ENCODE results near the gene RRP36. TPM values are rescaled to one million over a fixed set of nuclear protein-coding genes. Genes with fewer than 3 reads are reported as not detected.

RRP36 gene
- total and polyA plus RNA-seq, 4 donors: 30.5 to 49.9 (median 37.7) TPM

DNA sequence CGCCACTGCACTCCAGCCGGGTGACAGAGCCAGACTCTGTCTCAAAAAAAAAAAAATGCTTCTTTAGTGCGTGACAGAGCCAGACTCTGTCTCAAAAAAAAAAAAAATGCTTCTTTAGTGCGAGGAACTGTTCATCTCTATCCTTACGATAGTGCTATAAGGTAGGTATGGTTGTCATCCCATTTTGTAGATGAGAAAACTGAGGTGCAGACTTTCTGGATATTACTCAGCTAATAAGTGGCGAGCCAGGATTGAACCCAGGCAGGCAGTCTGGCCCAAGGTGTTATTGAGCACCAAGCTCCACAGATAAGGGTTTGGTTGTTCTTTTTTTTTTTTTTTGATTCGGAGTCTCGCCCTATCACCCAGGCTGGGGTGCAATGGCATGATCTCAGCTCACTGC, 19.6 kb upstream of the RRP36 start:
- no peaks in the 10 kb centered on the region for H3K4me1 ChIP-seq (ENCODE audit: control insufficient read depth in 5 of 5, insufficient read depth in 5 of 5, low read length in 5 of 5)
- no peaks in the 10 kb centered on the region for H3K27me3 ChIP-seq (ENCODE audit: control insufficient read depth in 3 of 3, insufficient read depth in 3 of 3, low read length in 2 of 3)
- H3K4me3 ChIP-seq: no peak overlapping the region
- ATAC-seq (ENCODE audit: insufficient read depth, low FRiP score): no peak
- no peak for TF ChIP-seq CTCF (IDR thresholded peaks at IDR 0.05; ENCODE audit: control extremely low read depth, extremely low read depth)
- H3K9ac ChIP-seq (ENCODE audit: insufficient read depth in 1 of 2, low read length in 2 of 2): no peak overlapping the region
- H3K27ac ChIP-seq (ENCODE audit: low read depth in 1 of 2, low read length in 1 of 2): no peak overlapping the region
- WGBS, 2 donors: 92 to 97% methylated on average over 8 of the region's 8 CpGs
- peaks cover 0 to 10% (median 5%) of the 10 kb centered on the region in 4 donors for H3K36me3 ChIP-seq (ENCODE audit: control insufficient read depth in 4 of 4, insufficient read depth in 4 of 4, low read length in 4 of 4)
- no peaks in the 10 kb centered on the region for H3K9me3 ChIP-seq (ENCODE audit: control insufficient read depth in 4 of 4, insufficient read depth in 3 of 4, low read length in 3 of 4)
- no peak for DNase-seq

DNA sequence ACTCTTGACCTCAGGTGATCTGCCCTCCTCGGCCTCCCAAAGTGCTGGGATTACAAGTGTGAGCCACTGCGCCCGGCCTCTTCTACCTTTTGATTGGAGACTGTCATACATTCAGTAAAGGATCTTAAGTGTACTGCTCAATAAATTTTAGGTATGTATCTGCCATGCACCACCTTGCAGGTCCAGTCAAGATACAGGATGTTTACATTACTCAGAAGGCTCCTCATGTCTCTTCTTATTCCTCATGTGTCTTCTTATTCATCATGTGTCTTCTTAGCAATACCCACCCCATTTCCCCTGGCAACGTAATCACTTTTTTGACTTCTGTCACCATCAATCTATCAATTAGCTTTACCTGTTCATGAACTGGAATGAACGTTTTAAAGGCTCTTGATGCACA, 15.6 kb upstream of the RRP36 start:
- Histone ChIP-seq H3K4me1 (ENCODE audit: control insufficient read depth in 5 of 5, insufficient read depth in 5 of 5, low read length in 5 of 5) (no peaks in the 10 kb centered on the region), H3K27ac (ENCODE audit: low read depth in 1 of 2, low read length in 1 of 2) (no peak overlapping the region), H3K9ac (ENCODE audit: insufficient read depth in 1 of 2, low read length in 2 of 2) (no peak overlapping the region), H3K4me3 (no peak overlapping the region), H3K36me3 (ENCODE audit: control insufficient read depth in 4 of 4, insufficient read depth in 4 of 4, low read length in 4 of 4) (peaks cover 4 to 28% (median 25%) of the 10 kb centered on the region in 4 donors), H3K27me3 (ENCODE audit: control insufficient read depth in 3 of 3, insufficient read depth in 3 of 3, low read length in 2 of 3) (no peaks in the 10 kb centered on the region), H3K9me3 (ENCODE audit: control insufficient read depth in 4 of 4, insufficient read depth in 3 of 4, low read length in 3 of 4) (no peaks in the 10 kb centered on the region)
- TF ChIP-seq CTCF (IDR thresholded peaks at IDR 0.05; ENCODE audit: control extremely low read depth, extremely low read depth): no peak
- DNase-seq: no peak
- WGBS, 2 donors: 92 to 97% methylated on average over 5 of the region's 5 CpGs
- ATAC-seq (ENCODE audit: insufficient read depth, low FRiP score): no peak

DNA sequence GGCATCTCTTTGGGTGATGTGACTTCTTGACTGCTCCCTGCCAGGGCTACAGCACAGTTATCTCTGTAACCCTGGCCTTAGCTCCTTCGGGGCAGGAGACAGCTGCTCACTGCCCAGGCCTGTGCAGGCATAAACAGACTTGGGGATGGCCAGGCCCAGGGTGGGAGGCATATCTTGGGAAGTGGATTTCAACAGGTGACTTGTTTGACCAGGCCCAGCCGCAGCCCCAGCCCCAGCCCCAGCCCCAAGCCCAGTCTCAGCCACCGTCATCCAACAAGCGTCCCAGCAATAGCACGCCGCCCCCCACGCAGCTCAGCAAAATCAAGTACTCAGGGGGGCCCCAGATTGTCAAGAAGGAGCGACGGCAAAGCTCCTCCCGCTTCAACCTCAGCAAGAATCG, 15.2 kb upstream of the RRP36 start:
- no peaks in the 10 kb centered on the region for H3K27me3 ChIP-seq (ENCODE audit: control insufficient read depth in 3 of 3, insufficient read depth in 3 of 3, low read length in 2 of 3)
- no peaks in the 10 kb centered on the region for H3K4me1 ChIP-seq (ENCODE audit: control insufficient read depth in 5 of 5, insufficient read depth in 5 of 5, low read length in 5 of 5)
- ATAC-seq (ENCODE audit: insufficient read depth, low FRiP score) (no peak), DNase-seq (no peak)
- TF ChIP-seq CTCF (IDR thresholded peaks at IDR 0.05; ENCODE audit: control extremely low read depth, extremely low read depth): no peak
- H3K36me3 ChIP-seq (ENCODE audit: control insufficient read depth in 4 of 4, insufficient read depth in 4 of 4, low read length in 4 of 4): peaks cover 8 to 32% (median 29%) of the 10 kb centered on the region in 4 donors
- H3K4me3 ChIP-seq: no peak overlapping the region
- 96 to 97% methylated on average over 11 of the region's 11 CpGs for WGBS, 2 donors
- no peak overlapping the region for H3K9ac ChIP-seq (ENCODE audit: insufficient read depth in 1 of 2, low read length in 2 of 2)
- H3K9me3 ChIP-seq (ENCODE audit: control insufficient read depth in 4 of 4, insufficient read depth in 3 of 4, low read length in 3 of 4): no peaks in the 10 kb centered on the region
- no peak overlapping the region for H3K27ac ChIP-seq (ENCODE audit: low read depth in 1 of 2, low read length in 1 of 2)

GRCh38 chr6:43007126-43007525, 14.3 kb upstream of the RRP36 start:
- peaks cover 10 to 32% (median 31%) of the 10 kb centered on the region in 4 donors for H3K36me3 ChIP-seq (ENCODE audit: control insufficient read depth in 4 of 4, insufficient read depth in 4 of 4, low read length in 4 of 4)
- no peaks in the 10 kb centered on the region for H3K4me1 ChIP-seq (ENCODE audit: control insufficient read depth in 5 of 5, insufficient read depth in 5 of 5, low read length in 5 of 5)
- H3K27ac ChIP-seq (ENCODE audit: low read depth in 1 of 2, low read length in 1 of 2): no peak overlapping the region
- DNase-seq (no peak), ATAC-seq (ENCODE audit: insufficient read depth, low FRiP score) (no peak)
- no peaks in the 10 kb centered on the region for H3K9me3 ChIP-seq (ENCODE audit: control insufficient read depth in 4 of 4, insufficient read depth in 3 of 4, low read length in 3 of 4)
- H3K4me3 ChIP-seq: no peak overlapping the region
- no peak for TF ChIP-seq CTCF (IDR thresholded peaks at IDR 0.05; ENCODE audit: control extremely low read depth, extremely low read depth)
- no peaks in the 10 kb centered on the region for H3K27me3 ChIP-seq (ENCODE audit: control insufficient read depth in 3 of 3, insufficient read depth in 3 of 3, low read length in 2 of 3)
- 93 to 95% methylated on average over 9 of the region's 9 CpGs for WGBS, 2 donors
- H3K9ac ChIP-seq (ENCODE audit: insufficient read depth in 1 of 2, low read length in 2 of 2): no peak overlapping the region
